SU-DHL-6 (cell line): ENCODE data around the gene ENDOV.

Experiments used
- H2AFZ ChIP-seq: fragments of 200-600 bp; sonication (generic); 2 replicates; pipeline ENCODE4 v1.6.1; 2014; ENCODE audit warnings: low read depth, mild to moderate bottlenecking, moderate library complexity, mixed read lengths, antibody characterized with exemption, low read length; ENCODE audit not compliant: severe bottlenecking
- H3F3A ChIP-seq: fragments of 200-600 bp; shearing (Covaris generic); 2 replicates; pipeline ENCODE4 v1.6.0; 2016; ENCODE audit warnings: antibody characterized with exemption, mild to moderate bottlenecking; ENCODE audit not compliant: insufficient read depth
- H3K27ac ChIP-seq: fragments of 200-600 bp; sonication (generic); 2 replicates; pipeline ENCODE4 v1.5.1; 2016; ENCODE audit warnings: low read depth, mild to moderate bottlenecking, low read length, moderate library complexity, mixed read lengths
- H3K27me3 ChIP-seq: fragments of 200-600 bp; sonication (generic), shearing (Covaris generic); 2 replicates; pipeline ENCODE4 v1.6.0; 2014; ENCODE audit warnings: mild to moderate bottlenecking, low read length
- H3K36me3 ChIP-seq: fragments of 200-600 bp; sonication (generic); 2 replicates; pipeline ENCODE4 v1.6.1; 2014; ENCODE audit warnings: mild to moderate bottlenecking, low read length, mixed read lengths
- H3K4me2 ChIP-seq: fragments of 300-600, 200-600 bp; shearing (Covaris generic), sonication (generic); 2 replicates; pipeline ENCODE4 v1.6.0; 2014; ENCODE audit warnings: low read length, low read depth, mild to moderate bottlenecking; ENCODE audit not compliant: poor library complexity, severe bottlenecking
- H3K4me3 ChIP-seq: fragments of 200-600 bp; sonication (generic); 2 replicates; pipeline ENCODE4 v1.5.1; 2014; ENCODE audit warnings: antibody characterized with exemption, low read length, mild to moderate bottlenecking, mixed read lengths; ENCODE audit not compliant: insufficient read depth, poor library complexity, severe bottlenecking
- H3K79me2 ChIP-seq: fragments of 200-600 bp; sonication (generic); 2 replicates; pipeline ENCODE4 v1.6.1; 2014; ENCODE audit warnings: mild to moderate bottlenecking, low read length, moderate library complexity; ENCODE audit not compliant: insufficient read depth
- H3K9ac ChIP-seq: fragments of 200-600 bp; sonication (generic); 2 replicates; pipeline ENCODE4 v1.7.0; 2014; ENCODE audit warnings: mild to moderate bottlenecking, low read length
- H3K9me2 ChIP-seq: fragments of 200-600 bp; sonication (generic); replicated peaks from 2 replicates; pipeline ENCODE4 v1.6.1; 2014; ENCODE audit warnings: low read length; ENCODE audit not compliant: insufficient read depth
- H3K9me3 ChIP-seq: fragments of 200-600 bp; sonication (generic); 2 replicates; pipeline ENCODE4 v1.6.1; 2014; ENCODE audit warnings: low read length, mixed read lengths; ENCODE audit not compliant: insufficient read depth
- H4K20me1 ChIP-seq: fragments of 200-600 bp; sonication (generic); 2 replicates; pipeline ENCODE4 v1.6.1; 2014; ENCODE audit warnings: low read depth, mild to moderate bottlenecking, antibody characterized with exemption, low read length, moderate library complexity, mixed read lengths
- CTCF ChIP-seq: fragments of 200-600 bp; sonication (generic); IDR thresholded peaks from one replicate; pipeline ENCODE4 v1.5.1; 2017; ENCODE audit warnings: antibody characterized with exemption, mild to moderate bottlenecking, low read length, moderate library complexity; ENCODE audit not compliant: insufficient read depth, poor library complexity, severe bottlenecking
- EZH2phosphoT487 ChIP-seq: fragments of 200-600 bp; sonication (generic), shearing (Covaris generic); conservative IDR thresholded peaks from 2 replicates; pipeline ENCODE4 v1.6.1; 2018; ENCODE audit warnings: mild to moderate bottlenecking, antibody characterized with exemption, low read length, moderate library complexity, mixed read lengths

ENDOV gene

GRCh38 chr17:80380555-80381002, 34.4 kb upstream of the ENDOV start:
- H3K9me3 ChIP-seq, result no peaks in the 10 kb centered on the region
- H3K9me2 ChIP-seq, result no peaks in the 10 kb centered on the region
- H4K20me1 ChIP-seq, result no peaks in the 10 kb centered on the region
- TF ChIP-seq EZH2phosphoT487 (no peak), CTCF (no peak)
- no peaks in the 10 kb centered on the region for H3K36me3 ChIP-seq
- no peaks in the 10 kb centered on the region for H3F3A ChIP-seq
- no peak overlapping the region for H3K4me2 ChIP-seq
- H2AFZ ChIP-seq, result no peak overlapping the region
- no peak overlapping the region for H3K4me3 ChIP-seq
- no peaks in the 10 kb centered on the region for H3K79me2 ChIP-seq
- H3K9ac ChIP-seq, result no peak overlapping the region
- no peaks in the 10 kb centered on the region for H3K27me3 ChIP-seq
- H3K27ac ChIP-seq, result no peak overlapping the region

GRCh38 chr17:80381416-80381923, 33.5 kb upstream of the ENDOV start:
- Histone ChIP-seq H3K9me2 (no peaks in the 10 kb centered on the region), H3F3A (no peaks in the 10 kb centered on the region), H2AFZ (no peak overlapping the region), H3K9me3 (no peaks in the 10 kb centered on the region), H3K79me2 (no peaks in the 10 kb centered on the region), H3K27me3 (no peaks in the 10 kb centered on the region), H3K27ac (no peak overlapping the region), H4K20me1 (no peaks in the 10 kb centered on the region), H3K36me3 (no peaks in the 10 kb centered on the region), H3K9ac (no peak overlapping the region), H3K4me2 (no peak overlapping the region), H3K4me3 (no peak overlapping the region)
- no peak for TF ChIP-seq CTCF
- TF ChIP-seq EZH2phosphoT487, result no peak

GRCh38 chr17:80382446-80382845, 32.5 kb upstream of the ENDOV start:
- Histone ChIP-seq H3K4me3 (no peak overlapping the region), H2AFZ (no peak overlapping the region), H3K36me3 (no peaks in the 10 kb centered on the region), H3K9ac (no peak overlapping the region), H3K27me3 (no peaks in the 10 kb centered on the region), H3K9me2 (no peaks in the 10 kb centered on the region), H3K27ac (no peak overlapping the region), H4K20me1 (no peaks in the 10 kb centered on the region), H3F3A (no peaks in the 10 kb centered on the region), H3K9me3 (no peaks in the 10 kb centered on the region), H3K79me2 (no peaks in the 10 kb centered on the region), H3K4me2 (no peak overlapping the region)
- TF ChIP-seq CTCF (no peak), EZH2phosphoT487 (no peak)
